ENCODE data around the gene CRYBG1.

GRCh38 chr6:106426250-106426970 lies 65.9 kb downstream of the CRYBG1 start:
- no peak for TF ChIP-seq CTCF (IDR thresholded peaks at IDR 0.05)
- TF ChIP-seq POLR2A (IDR thresholded peaks at IDR 0.05) = no peak
